Ascending aorta (tissue), 2 donors: ENCODE data around the gene PRPF19. TPM values are rescaled to one million over a fixed set of nuclear protein-coding genes. Genes with fewer than 3 reads are reported as not detected.

Experiments used
- DNase-seq, 2 donors: peaks; one replicate each; pipeline ENCODE4 v3.0.0-alpha.2; 2019; ENCODE audit warnings: low spot score in 2 of 2
- H3K27ac ChIP-seq, 2 donors: fragments of 200-600 bp; sonication (generic); one replicate each; pipeline ENCODE4 v1.5.1; 2016 to 2017; ENCODE audit warnings: mild to moderate bottlenecking in 1 of 2
- H3K27me3 ChIP-seq: fragments of 200-600 bp; sonication (generic); one replicate; pipeline ENCODE4 v1.5.1; 2017
- H3K36me3 ChIP-seq, 2 donors: fragments of 200-600 bp; sonication (generic); one replicate each; pipeline ENCODE4 v1.5.1; 2016
- H3K4me1 ChIP-seq, 2 donors: fragments of 200-600 bp; sonication (generic); one replicate each; pipeline ENCODE4 v1.5.1; 2016 to 2017; ENCODE audit warnings: mild to moderate bottlenecking in 1 of 2
- H3K4me3 ChIP-seq, 2 donors: fragments of 200-600 bp; sonication (generic); one replicate each; pipeline ENCODE4 v1.5.1; 2016 to 2017; ENCODE audit warnings: mild to moderate bottlenecking in 1 of 2
- H3K9me3 ChIP-seq, 2 donors: fragments of 200-600 bp; sonication (generic); one replicate each; pipeline ENCODE4 v1.5.1; 2016
- CTCF ChIP-seq, 3 experiments: fragments of 200-600 bp in 2 of 3; fragments of 450-650 bp in 1 of 3; sonication (generic) in 2 of 3; IDR thresholded peaks; one replicate each; pipeline ENCODE4 v1.5.1; 2016 to 2019; ENCODE audit warnings: antibody characterized with exemption in 3 of 3, mild to moderate bottlenecking in 1 of 3, moderate library complexity in 1 of 3
- intact Hi-C: fragments of 100-400 bp; cut with DNase I; formaldehyde crosslinking; loops from one replicate; pipeline ENCODE4 v1.15.1; 2023
- total RNA-seq: library from RNA; depleted of rRNA; stranded (reverse); fragments of >200 nt; gene quantifications from one replicate; pipeline ENCODE4 v1.1.0, GENCODE V29; 2016

PRPF19 gene
- total RNA-seq, 1 donor from 2014 or later, result 61.6 TPM

- H3K4me3 ChIP-seq, result no peak overlapping the region
- no peak for TF ChIP-seq CTCF (IDR thresholded peaks at IDR 0.05)
- intact Hi-C loops, result no loop called here
- DNase-seq, result no peak
- no peak overlapping the region for H3K27ac ChIP-seq
- no peaks in the 10 kb centered on the region for H3K27me3 ChIP-seq
- H3K36me3 ChIP-seq, result peaks cover 27 to 40% of the 10 kb centered on the region in 2 donors
- H3K9me3 ChIP-seq, result no peaks in the 10 kb centered on the region
- H3K4me1 ChIP-seq, result no peaks in the 10 kb centered on the region
Observed at GRCh38 chr11:60851327-60852104, 54.9 kb downstream of the PRPF19 start.

DNA sequence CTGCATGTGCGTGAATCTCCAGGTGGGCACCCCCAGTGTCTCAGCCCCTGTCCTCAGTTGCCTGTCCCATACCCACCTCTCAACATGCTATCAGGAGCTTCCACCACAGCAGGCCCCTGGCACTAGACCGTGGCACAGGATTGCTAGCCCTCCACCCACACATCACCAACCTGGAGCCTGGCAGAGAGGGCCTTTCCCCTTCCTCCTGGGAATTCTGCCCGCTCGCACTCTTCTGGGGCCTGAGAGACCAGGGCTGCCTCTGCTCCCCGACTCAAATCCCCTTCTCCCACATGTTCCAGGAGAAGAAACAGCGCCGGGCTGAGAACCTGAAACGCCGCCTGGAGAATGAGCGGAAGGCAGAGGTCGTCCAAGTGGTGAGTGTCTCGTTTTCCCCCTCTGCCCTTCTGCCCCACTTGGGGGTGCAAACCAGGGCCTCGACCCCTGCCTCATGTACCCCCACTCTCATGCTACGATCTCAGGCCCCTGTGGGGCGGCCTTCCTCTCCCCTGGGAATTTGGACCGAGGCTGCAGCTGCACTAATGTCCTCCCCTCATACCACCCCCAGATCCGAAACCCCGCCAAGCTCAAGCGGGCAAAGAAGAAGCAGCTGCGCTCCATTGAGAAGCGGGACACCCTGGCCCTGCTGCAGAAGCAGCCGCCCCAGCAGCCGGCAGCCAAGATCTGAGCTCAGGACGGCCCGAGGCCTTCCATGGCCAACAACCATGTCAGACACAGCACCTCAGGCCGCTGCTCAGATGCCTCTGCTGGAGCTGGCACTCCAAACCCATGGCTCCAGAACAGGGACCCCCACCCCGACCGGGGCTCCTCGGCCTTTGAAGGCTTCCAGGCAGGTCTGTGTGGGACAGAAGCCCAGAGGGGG lies 56.5 kb downstream of the PRPF19 start:
- Histone ChIP-seq H3K4me3 (no peak overlapping the region), H3K4me1 (no peaks in the 10 kb centered on the region), H3K27me3 (no peaks in the 10 kb centered on the region), H3K27ac (no peak overlapping the region), H3K36me3 (peaks cover 27 to 40% of the 10 kb centered on the region in 2 donors), H3K9me3 (no peaks in the 10 kb centered on the region)
- intact Hi-C loops, result no loop called here
- no peak for TF ChIP-seq CTCF (IDR thresholded peaks at IDR 0.05)
- DNase-seq, result no peak

- intact Hi-C loops, result no loop called here
- Histone ChIP-seq H3K27ac (no peak overlapping the region), H3K4me3 (no peak overlapping the region), H3K4me1 (peaks cover 0 to 5% of the 10 kb centered on the region in 2 donors), H3K9me3 (no peaks in the 10 kb centered on the region), H3K36me3 (peaks cover 27 to 40% of the 10 kb centered on the region in 2 donors), H3K27me3 (no peaks in the 10 kb centered on the region)
- no peak for TF ChIP-seq CTCF (IDR thresholded peaks at IDR 0.05)
- no peak for DNase-seq
Observed at GRCh38 chr11:60848714-60849151, 57.7 kb downstream of the PRPF19 start.

DNA sequence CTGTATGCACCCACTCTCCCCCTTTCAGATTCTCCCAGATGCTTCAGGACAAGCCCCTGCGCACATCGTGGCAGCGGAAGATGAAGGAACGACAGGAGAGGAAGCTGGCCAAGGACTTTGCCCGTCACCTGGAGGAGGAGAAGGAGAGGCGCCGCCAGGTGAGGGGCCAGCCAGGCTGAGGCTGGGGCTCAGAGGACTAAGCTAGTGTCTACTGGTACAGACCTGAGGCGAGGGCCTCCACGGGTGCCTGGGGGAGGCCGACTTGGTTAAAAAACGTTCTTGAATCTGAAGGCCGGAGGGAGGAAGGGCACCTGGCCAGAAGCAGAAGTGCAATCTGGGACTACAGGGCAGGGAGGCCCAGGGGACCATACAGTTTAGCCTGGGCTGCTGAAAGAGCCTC lies 58.5 kb downstream of the PRPF19 start:
- H3K27ac ChIP-seq, result no peak overlapping the region
- H3K9me3 ChIP-seq, result no peaks in the 10 kb centered on the region
- DNase-seq, result no peak
- H3K36me3 ChIP-seq, result peaks cover 27 to 40% of the 10 kb centered on the region in 2 donors
- intact Hi-C loops, result no loop called here
- H3K27me3 ChIP-seq, result no peaks in the 10 kb centered on the region
- TF ChIP-seq CTCF (IDR thresholded peaks at IDR 0.05), result no peak
- peaks cover 6 to 11% of the 10 kb centered on the region in 2 donors for H3K4me1 ChIP-seq
- no peak overlapping the region for H3K4me3 ChIP-seq

DNA sequence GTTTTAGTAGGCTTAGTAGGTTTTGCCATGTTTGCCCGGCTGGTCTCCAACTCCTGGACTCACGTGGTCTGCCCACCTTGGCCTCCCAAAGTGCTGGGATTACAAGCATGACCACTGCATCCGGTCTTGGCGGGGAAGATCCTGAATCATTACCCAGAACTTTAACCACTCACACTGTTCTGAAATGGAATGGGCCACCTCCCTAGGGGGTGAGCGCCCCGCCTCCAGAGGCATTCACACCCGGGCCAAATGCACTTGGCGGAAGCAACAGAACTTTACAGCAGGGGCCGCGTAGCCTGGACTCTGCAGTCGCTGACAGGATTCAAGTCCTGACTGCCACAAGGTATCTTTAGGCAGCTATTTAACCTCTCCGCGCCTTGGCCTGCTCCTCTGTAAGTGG lies 59.1 kb downstream of the PRPF19 start:
- TF ChIP-seq CTCF (IDR thresholded peaks at IDR 0.05), result no peak
- no peaks in the 10 kb centered on the region for H3K9me3 ChIP-seq
- H3K4me1 ChIP-seq, result peaks cover 12% of the 10 kb centered on the region in 2 donors
- peaks cover 27 to 40% of the 10 kb centered on the region in 2 donors for H3K36me3 ChIP-seq
- H3K27ac ChIP-seq, result no peak overlapping the region
- intact Hi-C loops, result no loop called here
- H3K4me3 ChIP-seq, result no peak overlapping the region
- no peak for DNase-seq
- H3K27me3 ChIP-seq, result no peaks in the 10 kb centered on the region
